CD4-positive, alpha-beta T cell treated with Interferon gamma for 1 hour (primary cell): Measurements from ENCODE around the gene FAM240B.

Experiments
- DNase-seq: peaks from one replicate; pipeline ENCODE4 v3.0.0-alpha.2; 2020

Gene FAM240B

DNA sequence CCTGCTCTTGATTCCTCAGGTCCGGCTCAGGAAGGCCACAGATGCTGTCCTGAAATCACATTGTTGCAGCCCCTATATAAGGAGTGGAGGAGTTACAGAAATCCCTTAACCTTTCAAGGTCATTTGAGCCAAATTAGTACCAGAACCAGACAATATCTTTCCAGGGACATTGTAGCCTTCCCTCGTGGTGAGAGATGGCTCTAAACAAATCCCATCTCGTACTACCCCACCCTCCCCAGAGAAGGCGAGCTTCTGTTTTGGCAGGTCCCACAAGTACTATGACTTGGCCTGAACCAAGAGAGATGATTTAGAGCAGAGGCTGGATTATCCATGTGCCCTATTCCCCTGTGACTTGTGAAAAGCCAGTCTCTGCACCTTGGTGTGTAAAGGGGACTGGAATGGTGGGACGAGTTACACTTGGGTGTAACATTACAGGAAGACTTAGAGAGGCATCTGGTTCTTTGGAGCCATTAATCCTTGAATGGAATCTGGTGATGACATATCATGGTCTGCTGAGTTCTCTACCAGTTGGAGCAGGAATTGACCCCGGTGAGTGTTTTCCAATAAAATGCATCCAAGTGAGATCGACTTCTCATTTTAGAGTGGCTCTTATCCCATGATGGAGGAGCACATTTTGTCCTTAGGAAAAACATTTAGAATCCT, at the start of gene FAM240B:
TSS of gene FAM240B (minus strand) at position 51 of the 663 bp plus-strand sequence. CDS start 16,134 bp downstream, outside the sequence.
- DNase-seq: no peak

DNA sequence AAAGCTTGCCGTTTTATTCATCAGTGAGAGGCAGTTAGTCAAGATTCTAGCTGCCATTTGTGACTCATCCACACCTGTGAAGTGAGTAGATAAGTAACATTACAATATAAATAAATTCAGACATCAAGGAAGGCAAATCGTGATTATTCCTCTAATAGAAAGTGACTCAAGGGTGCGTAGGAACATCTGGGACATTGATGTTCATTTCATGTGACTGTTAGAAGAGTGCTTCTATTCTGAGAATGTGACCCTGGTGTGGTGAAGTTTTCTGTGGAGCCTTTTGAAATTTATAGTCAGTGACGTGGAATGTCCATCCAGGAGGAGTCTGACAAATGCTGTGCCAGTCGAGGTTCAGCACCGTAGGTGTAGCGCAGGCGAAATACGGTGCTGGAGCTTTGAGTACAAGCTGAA, 48.4 kb upstream of the FAM240B start:
- DNase-seq: no peak

DNA sequence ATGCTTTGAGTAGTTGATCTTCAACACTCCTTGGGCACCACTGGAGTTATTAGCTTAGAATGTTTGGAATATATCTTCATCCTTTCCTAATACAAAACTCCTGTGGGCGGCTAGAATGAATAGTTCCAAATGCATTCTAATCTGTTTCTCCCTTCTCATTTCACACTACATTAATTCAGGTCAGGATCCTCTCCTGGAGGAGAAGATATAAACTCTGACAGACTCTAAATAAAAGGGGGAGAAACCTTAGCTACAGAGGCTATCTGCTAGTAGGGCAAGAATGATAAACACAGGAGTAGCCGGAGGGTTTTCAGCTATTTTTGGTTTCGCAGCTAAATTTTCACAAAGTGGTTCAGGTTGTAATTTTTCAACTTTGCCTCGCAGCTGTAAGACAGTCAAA, 45.2 kb upstream of the FAM240B start:
- DNase-seq: no peak

DNA sequence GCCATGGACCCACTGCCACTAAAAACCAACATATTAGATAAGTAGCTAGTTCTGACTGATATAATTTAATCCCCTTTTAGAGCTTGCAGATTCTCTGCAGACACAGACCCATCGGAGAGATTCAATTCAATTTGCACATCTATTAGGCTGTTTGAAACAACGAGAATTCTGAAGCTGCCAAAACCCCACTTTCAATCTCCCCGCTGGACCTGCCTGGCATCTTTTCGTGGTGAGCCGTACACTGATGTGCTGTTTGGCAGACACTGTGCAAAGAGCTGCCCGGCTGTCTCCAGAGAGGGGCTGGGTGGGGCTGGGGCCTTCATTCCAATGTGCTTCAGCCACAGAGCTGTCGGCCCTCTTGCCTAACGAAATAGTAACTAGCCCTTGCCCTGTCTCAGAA, 42.1 kb upstream of the FAM240B start:
- DNase-seq: no peak

DNA sequence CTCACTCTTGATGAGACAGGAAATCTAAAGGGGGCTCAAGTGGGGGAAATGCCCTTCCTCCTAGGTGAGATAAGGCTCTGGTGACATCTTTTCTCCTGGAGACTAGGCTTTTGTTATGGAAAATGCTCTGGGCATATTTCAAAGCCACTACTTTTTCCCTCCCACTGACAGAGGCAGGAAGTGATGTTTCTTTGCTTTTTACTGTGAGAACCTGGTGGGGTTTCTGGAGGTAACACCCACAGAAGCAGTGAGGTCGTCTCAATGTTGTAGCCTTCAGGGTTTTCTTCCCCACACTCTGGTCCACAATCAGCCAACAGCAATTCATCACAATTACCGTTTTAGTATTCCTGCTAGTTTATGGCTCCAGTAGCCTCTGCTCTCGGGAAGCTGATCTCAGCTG, 41.4 kb upstream of the FAM240B start:
- no peak for DNase-seq

DNA sequence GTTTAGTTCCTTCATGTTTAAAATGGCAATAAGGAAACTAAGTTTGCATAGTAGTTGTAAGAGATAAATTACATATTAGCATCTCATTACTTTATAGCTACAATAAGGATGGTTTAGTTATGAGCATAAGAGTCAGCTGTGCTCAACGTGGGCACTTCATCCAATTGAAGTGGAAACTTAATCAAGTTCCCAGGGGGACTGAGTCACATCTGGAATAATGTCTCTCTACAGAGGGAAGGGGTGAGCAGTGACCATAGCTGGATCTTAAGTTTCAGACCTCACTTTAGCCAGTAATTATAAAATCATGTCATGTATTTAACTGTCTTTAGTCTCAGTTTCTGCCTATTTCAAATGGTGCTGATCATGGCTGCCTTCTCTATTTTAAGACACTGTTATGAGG, 36.8 kb upstream of the FAM240B start:
- DNase-seq: no peak

DNA sequence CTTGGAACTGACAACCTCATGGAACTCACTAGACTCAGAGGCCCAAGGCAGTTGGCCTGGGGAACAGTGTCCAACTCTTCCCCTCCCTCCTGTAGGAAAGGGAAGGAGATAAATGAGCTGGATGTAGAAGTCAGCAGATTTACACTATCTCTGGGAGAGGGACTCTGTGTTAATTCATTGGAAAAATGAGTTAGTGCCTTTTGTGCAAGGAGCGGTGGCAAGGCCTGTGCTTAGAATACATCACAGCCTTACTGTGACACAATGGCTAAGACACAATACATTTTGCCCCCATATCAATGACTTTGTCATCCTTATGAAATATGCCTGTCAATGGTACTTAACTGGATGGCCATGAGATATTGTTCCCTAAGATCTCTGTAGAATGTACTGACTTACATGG, 28.0 kb upstream of the FAM240B start:
- no peak for DNase-seq

DNA sequence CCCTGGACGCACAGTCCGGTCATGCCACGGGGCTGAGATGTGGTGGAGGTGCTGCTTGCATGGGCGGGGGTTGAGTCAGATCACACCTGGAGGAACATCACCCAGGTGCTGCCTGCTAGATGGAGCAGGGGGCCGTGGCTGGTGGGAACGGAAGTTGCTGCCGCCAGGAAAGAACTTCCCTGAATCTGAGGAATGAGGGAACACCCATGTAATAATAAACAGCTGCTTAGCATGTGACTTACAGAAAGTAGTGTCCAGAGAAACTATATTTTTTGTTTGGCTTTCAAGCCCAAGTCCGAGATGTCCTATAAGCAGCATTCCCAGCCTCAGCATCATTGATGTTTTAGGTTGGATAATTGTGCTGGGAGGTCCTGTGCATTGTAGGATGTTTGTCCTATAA, 27.1 kb upstream of the FAM240B start:
- DNase-seq: no peak

DNA sequence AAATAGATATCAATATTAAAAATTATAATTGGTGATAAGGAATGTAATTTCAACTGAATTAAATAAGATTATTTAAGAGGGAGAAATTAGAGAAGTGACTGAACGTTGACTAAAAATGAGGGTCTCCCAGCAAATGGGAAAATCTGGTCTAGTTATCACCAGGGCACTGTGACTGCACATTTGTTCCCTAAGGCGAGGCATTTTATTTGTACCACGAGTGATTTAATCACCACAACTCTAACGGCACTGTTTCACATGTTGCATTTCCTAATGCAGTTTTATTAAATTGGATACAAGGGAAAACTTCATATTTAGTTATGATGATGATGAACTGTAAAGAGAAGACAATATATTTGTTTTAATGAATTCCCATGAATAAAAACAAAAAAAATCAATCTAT, 26.4 kb upstream of the FAM240B start:
- DNase-seq: no peak

DNA sequence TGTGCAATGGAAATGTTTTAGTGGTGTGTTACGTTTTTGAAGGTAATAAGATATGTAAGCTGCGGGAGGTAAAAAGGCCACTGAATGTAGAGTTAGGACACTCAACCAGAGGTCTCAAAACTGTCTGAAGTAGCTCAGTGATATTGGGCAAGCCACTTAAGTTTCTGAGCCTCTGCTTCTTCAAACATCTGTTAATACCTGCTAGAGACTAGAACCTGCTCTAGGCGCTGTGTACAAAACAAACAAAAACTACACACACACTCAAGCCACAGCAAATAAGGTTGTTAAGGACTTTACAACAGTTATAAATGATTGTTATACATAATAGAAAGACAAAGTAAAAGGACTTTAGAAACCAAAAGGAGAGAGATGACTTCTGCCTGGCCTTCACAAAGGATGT, 24.6 kb upstream of the FAM240B start:
- no peak for DNase-seq

DNA sequence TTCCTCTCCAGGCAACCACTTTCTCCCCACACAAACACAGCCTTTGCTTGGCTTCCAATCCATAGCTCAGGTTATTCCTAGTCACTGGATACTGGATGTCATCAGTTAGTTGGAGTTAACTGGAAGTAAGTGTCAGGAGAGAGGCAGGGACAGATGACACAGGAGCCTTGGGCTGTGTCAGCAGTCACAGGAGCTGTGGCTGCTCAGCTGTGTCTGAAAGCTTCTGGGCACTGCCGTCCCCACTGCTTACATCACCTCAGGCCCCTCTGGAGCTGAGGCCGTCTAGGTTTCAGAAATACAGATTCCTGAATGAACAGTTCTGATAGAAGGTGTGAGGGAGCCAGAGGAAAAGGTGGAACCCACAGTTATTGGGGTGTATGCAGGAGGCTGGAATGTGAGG, 17.3 kb upstream of the FAM240B start:
- no peak for DNase-seq

DNA sequence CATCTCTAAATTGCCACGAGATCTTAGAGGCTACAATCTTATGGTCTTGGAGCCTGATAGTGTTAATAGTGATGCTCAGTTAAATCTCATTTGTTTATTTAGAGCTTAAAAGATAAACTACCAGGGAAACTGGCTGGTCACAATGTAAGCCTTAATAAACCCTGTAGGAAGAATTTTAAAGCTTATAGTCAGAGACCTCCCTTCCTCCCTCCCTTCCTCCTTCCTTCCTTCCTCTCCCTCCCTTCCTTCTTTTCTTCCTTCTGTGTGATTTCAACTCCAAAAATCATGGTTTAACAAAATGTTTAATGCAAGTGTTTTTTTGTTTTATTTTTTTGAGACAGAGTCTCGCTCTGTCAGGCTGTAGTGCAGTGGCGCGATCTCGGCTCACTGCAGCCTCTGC, 14.9 kb upstream of the FAM240B start:
- DNase-seq: no peak

DNA sequence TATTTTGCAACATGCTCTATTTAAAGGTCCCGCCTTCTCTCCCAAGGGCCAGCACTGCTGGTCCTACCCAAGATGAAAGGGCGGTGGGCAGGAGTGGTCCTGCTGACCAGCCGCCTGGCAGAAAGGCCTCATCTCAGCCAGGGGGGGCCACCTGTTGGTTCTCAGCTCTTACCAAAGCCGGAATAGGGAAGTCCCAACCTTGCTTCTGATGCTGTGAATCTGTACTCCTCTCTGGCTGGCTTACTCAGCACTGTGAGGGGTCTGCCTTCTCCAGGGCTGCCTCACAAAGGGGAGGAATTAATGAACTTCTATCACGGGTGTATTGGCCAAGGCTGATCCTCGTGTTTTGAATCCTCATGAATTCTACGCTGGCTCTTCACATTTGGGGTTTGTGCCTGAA, 13.6 kb upstream of the FAM240B start:
- DNase-seq: no peak

DNA sequence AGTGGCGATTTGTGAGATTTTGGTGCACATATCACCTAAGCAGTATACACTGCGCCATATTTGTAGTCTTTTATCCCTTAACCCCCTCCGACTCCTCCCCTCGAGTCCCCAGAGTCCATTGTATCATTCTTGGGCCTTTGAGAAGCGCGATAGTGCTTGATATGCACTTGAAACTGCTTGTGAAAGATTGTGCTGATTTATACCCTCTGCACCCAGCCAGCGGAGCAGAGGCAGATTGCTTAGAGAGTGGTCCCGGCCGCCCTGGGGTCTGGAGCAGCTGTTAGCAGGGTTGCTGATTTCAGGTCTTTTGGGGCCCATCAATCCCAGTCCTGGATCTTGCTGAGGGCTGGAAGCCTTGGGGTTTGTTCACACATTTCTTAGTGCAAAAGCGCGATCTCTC, 13.0 kb upstream of the FAM240B start:
- DNase-seq: no peak

DNA sequence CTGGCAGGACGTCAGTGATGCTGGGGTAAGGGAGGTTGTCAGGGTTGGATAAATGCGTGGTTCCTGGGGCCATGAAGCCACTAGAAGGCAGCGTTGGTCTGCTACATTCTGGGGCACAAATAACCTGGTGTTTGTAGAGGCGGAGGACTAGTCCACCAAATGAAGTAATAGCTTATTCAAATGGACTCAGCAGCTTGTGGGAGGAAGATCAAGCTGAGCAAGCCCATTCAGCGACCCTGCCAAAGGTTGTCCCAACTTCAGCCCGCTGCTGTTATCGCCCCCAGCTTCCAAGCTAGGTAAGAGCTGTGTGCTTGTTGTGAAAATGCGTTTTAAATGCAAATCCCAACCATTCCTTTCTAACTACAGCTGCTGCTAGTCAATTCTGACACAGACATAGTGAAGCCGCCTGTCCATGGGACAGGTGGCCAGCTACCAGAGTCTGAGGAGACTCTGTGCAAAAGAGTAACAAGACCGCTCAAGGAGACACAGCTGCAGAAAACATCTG, 7.6 kb upstream of the FAM240B start:
- DNase-seq: no peak

DNA sequence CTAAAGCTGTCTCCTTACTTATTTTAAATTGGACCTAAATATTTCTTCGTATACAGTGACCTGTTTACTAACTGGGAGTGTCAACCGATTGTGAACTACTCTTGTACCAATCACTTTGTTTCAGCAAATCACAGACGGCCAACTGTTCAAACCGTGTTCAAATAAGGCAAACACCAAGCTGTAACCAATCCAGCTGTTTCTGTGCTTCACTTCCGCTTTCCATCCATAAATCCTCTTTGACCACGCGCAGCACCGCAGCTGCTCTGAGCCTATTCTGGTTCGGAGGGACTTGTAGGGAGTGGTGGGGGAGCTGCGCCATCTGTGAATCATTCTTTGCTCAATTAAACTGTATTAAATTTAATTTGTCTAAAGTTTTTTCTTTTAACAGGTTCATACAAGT, 4.8 kb upstream of the FAM240B start:
- DNase-seq: no peak

DNA sequence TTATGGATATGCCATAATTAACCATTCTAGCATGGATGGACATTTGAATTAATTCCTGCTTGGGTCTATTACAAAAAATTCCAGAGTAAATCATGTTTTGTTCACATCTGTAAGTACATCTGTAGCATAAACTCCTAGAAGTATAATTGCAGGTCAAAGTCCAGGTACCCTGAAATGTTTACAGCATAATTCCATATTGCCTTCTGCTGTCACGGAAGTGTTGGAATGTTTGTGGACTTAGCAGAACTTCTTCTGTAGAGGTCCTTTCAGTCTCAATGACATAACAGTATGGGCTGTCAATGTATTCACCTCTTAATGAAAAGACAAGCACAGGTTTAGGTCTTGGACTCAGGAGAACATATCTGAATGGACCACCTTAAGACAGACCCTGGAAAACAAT, 1.8 kb downstream of the FAM240B start:
- no peak for DNase-seq

DNA sequence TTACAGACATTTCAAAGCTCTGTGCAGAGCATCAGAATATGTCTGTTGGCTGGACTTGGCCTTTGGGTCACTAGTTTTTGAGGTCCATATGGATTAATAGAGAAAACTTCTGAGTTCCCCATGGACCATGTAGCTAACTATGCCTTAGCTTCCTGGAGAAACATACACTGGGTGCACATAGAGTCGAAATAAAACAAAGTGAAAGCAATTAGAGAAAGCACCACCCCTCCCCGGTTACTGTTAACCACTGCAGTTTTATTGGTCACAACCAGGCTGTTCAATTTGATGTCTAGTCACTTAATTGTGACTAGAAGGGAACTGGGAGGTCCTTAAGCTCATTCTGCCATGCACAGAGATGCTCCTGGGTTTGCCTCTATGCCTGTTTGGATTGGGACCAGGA, 4.2 kb downstream of the FAM240B start:
- DNase-seq: no peak

DNA sequence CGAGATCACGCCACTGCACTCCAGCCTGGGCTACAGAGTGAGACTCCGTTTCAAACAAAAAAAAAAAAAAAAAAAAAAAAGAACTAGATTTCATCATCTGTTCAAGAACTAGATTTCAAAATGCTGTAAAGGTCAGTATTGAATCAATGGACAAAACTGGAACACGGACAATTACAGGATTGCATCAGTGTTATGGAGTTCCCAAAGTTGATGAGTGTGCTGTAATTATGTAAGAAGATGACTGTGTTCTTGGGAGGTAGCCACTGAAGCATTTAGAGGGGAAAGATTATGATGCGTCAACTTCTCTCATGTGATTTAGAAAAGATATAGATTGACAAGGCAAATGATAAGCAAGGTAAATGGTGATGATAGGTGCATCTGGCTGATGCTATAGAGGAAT, 6.5 kb downstream of the FAM240B start:
- DNase-seq: no peak

DNA sequence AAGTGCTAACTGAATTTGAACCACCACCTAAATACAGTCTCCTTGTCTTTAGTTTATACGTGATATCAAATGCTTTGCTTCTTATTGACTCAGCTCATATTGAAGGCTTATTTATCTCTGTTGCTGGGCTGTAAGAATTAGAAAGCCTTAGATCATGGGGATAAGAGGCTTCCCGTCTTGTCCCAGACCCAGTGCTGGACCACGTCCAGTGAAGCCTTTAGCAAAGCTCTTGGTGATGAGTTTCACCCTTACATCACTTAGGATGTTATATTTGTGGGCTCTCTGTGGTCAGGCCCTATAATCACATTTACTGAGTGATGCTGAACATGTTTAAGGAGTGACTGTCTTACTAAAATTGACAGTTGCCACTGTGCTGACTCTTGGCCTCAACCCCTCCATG, 11.2 kb downstream of the FAM240B start:
- DNase-seq: no peak

DNA sequence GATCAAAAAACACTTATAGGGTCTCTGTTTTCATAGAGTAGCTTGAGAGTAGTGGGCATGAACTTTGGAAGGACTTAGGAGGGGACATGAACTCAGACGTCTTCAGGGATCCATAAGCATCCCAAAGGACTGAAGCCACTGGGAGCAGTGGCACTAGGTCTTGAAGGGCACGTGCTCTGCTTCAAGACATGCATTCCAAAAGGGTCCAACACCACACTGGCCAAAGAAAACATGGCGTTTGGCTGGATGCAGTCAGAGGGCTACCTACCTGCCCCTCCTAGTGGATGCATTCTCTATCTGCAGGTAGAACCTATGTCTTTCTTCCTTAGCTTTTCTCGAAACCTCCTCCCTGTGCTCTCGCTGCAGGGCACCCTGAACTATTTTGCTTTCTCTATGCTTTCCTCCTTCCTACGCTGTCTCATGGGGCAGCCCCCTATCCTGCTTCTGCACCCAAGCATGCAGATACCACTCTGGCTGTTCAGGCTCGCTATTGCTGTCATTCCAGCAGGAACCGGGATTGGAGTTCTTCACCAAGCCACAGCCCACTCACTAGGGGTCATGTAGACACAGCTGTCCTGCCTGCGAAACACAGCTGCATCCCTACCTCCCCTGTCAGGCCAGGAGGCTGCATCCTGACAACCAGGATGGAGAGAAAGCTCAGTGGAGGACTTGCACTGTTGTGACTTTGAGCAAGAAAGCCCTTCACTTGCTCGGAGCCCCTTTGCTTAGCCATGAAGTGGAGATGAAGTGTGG, 11.9 kb downstream of the FAM240B start:
- no peak for DNase-seq

DNA sequence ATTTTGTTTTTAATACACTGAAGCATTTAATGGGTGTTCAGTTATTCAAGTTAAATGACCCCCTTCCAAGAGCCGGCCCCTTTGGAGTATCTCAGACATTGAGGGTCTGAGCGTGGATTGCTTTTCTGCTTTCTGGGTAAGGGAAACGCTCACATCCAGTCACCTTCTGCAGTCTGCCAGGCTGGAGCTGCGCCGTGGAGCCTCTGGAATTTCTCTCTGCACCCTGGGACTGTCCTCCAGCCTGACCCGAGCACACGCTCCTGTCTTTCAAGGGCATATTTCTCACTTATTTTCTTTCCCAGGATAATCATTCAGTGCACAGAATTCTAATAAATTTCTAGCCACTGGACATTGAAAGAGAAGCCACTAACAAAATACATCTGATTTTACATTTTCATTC, 13.4 kb downstream of the FAM240B start:
- DNase-seq: no peak

DNA sequence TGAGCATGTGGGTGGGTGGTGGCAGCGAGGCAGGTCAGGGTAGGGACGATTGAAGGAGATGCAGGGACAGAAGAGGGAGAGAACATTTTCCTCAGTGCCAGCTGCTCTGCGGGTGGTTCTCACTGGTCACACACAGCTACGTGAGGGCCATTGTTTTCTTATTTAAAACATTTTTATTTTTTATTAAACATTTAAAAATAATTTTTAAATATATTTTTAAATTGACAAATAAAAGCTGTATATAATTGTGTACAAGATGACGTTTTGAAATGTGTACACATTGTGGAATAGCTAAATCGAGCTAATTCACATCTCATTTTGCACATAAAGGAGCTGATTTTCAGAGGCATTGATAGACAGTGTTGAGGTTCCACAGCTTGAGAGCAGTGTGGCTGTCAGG, 14.0 kb downstream of the FAM240B start:
- no peak for DNase-seq

DNA sequence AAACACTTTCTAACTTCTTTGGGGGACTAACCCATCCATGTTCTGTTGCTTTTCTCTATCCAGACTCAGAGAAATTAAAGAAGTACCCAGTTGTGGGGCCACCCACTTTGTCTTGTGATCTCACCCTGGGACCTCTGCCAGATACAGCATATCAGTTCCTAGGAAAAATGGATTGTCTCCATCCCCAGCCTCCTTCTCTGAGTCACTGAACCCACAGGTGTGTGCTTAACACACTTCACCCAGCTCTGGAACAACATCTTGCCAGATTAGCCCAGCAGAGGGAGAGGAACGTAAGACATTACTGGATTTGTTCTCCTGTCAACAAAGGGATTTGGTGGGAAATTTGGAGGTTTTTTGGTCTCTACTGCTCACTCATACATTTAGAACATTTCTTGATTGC, 19.2 kb downstream of the FAM240B start:
- DNase-seq: no peak

DNA sequence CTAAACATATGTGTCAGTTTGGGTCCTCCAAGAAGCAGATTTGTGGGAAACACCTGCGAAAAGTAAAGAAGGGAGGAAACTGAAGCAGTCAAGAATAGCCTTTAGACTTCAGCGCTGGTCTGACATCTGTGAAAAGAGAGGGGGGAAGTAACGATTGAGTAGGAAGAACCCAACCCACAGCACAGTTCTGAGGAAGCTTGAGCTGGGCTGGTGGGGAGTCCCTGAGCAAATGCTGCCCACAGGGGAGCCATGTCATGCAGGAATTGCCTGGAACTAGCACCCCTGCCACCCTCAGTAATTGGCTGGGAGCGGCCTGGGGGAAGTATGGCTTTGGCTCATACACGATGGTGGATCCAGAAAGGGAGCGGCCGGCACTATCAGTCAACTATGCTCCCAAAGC, 20.6 kb downstream of the FAM240B start:
- DNase-seq: no peak
